Measurements from ENCODE around the gene CNTNAP2.
"Not testable (repeated sequence)": the region's sequence is repeated elsewhere in the genome, so short reads cannot be mapped to it uniquely, and the experiment has no call there.

CNTNAP2 gene

DNA sequence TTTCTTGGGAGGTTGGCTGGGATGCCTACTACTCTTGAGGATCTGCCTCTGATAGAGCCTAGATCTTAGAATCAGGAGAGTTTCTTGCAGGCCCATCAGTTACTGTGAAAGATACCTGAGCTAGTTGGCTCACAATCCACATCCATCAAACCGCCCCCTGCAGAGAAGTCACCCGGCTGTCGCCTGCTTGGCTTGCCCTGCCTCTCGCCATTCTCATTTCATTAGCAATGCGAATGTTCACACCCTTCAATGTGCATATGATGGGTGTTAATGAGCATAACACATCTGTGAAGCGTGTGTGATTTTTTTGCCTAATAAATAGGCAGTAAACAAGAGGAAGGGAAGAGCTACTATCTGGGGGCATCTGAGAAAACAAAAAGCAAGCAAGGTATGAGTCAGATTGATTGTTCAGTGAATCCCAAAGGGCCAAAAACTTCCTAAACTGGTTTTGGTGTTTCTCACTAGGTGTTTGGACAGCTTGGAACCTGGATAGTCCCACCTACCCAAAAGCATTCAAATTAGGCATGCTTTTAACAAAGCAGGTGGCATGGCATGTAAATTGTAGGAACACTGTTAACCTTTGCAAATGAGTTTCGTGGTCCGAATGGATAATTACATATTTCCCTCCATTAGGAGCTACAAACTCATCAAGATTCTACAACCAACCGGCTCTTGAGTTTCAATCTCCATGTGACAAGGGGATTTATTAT lies 2201.7 kb downstream of the CNTNAP2 start:
- DNase-seq (ENCODE audit: low read depth in 2 of 2, low spot score in 1 of 2) = no peak

DNA sequence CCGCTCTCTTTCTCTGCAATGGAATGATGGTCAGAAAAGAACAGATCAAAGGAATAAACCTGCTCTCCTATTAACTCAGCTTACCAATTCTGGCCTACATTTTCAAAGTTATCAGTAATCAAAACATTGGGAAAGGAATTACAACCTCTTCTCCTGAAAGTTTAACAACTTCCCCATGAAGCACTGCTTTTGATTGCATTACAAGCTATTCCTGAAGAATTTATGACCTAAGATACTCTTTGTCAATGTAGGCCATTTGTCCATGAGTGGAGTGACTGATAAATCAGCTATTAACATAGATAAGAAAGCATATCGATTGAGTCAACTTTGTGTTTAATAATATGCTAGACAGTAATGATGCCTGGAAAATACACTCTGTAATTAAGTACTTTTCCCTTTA lies 2202.2 kb downstream of the CNTNAP2 start:
- no peak for DNase-seq (ENCODE audit: low read depth in 2 of 2, low spot score in 1 of 2)

DNA sequence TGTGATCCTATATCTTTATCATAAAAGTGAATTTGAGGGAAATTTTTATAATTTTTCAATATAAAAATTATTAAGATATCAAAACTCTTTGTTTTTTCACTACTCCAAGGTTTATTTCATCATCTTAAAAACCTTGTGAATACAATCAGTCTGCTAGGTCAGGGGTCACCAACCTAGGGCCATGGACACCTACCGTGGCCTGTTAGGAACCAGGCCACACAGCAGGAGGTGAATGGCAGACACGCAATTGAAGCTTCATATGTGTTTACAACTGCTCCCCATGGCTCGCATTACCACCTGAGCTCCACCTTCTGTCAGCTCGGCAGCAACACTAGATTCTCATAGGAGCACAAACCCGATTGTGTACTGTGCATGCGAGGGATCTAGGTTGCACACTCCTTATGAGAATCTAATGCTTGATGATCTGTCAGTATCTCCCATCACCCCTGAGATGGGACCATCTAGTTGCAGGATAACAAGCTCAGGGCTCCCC lies 2202.8 kb downstream of the CNTNAP2 start:
- DNase-seq (ENCODE audit: low read depth in 2 of 2, low spot score in 1 of 2) = no peak

DNA sequence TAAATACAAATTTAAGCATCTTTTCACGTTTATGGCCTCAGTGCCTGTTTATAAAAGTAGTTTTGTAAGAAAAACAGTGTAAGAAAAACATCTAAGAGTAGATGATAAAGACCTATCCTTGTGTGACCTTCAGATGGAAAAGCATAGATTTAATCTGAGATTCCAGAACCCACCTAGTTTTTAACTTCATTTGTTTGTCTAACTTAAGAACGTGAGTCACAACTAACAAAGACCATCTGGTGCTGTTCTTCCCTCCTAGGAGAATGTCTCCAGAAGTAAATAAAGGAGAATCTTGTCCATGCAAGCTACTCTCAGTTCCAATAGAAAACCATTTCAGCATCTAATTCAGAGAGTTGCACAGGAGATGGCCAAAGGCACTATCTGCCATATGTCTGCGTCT lies 2208.6 kb downstream of the CNTNAP2 start:
- DNase-seq (ENCODE audit: low read depth in 2 of 2, low spot score in 1 of 2) = no peak

GRCh38 chr7:148327379-148327778 lies 2210.8 kb downstream of the CNTNAP2 start:
- DNase-seq (ENCODE audit: low read depth in 2 of 2, low spot score in 1 of 2) = no peak

DNA sequence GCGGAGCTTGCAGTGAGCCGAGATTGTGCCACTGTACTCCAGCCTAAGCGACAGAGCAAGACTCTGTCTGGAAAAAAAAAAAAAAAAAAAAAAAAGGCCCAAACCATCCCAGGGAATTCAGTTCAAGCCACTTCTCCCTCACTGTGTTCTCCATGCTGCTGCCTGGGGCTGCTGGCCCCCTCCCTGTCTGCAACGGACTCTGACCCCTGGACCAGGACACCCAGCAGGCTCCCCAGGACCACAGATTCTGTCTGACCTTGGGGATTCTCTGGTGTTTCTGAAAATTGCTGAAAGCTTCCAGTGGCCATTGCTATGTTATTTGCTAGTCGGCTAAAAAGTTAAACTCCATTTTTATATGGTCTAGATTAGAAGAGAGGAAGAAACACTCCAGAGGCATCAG lies 2212.3 kb downstream of the CNTNAP2 start:
- no peak for DNase-seq (ENCODE audit: low read depth in 2 of 2, low spot score in 1 of 2)

- no peak for DNase-seq (ENCODE audit: low read depth in 2 of 2, low spot score in 1 of 2)
Measured at GRCh38 chr7:148330124-148330818, 2213.7 kb downstream of the CNTNAP2 start.

DNA sequence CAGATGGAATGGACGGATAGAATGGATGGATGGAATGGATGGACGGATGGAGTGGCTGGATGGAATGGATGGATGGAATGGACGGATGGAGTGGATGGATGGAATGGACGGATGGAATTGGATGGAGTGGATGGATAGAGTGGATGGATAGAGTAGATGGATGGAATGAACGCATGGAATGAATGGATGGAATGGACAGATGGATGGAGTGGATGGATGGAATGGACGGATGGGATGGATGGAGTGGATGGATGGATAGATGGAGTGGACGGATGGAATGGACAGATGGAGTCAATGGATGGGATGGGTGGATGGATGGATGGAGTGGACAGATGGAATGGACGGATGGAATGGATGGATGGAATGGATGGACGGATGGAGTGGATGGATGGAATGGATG lies 2214.2 kb downstream of the CNTNAP2 start:
- DNase-seq (ENCODE audit: low read depth in 2 of 2, low spot score in 1 of 2) = no peak

DNA sequence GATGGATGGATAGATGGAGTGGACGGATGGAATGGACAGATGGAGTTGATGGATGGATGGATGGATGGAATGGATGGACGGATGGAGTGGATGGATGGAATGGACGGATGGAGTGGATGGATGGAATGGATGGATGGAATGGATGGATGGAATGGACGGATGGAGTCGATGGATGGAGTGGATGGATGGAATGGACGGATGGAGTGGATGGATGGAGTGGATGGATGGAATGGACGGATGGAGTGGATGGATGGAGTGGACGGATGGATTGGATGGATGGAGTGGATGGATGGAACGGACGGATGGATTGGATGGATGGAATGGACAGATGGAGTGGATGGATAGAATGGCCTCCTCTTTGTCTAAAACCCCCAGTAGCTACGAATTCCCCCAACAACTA lies 2214.9 kb downstream of the CNTNAP2 start:
- not testable (repeated sequence) for DNase-seq (ENCODE audit: low read depth in 2 of 2, low spot score in 1 of 2)

GRCh38 chr7:148332191-148333186 lies 2215.9 kb downstream of the CNTNAP2 start:
- DNase-seq (ENCODE audit: low read depth in 2 of 2, low spot score in 1 of 2) = no peak

DNA sequence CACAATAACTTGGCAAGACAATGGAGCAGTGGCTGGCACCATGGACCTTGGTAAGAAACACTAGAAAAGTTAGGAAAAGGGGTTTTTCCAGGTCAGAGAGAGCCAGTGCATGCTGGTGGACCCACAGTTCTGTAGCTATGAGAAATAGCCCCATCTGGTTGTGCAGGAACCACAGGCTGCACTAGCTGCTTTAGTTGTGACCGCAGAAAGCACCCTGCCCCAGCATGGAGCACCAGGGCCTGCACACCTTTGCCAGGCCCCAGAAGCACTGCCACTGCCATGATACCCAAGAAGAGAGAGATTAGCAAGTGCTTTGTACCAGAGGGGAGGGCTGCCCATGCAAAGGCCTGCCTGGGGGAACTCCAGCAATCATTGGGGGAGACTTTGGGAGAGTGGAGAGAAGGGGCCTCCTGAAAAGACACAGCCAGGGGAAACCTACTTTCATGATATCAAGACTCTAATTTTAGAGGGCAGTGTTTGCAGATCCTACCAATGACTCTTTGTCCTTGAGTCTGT lies 2217.9 kb downstream of the CNTNAP2 start:
- DNase-seq (ENCODE audit: low read depth in 2 of 2, low spot score in 1 of 2) = no peak

- no peak for DNase-seq (ENCODE audit: low read depth in 2 of 2, low spot score in 1 of 2)
Measured at GRCh38 chr7:148334959-148335577, 2218.5 kb downstream of the CNTNAP2 start.

DNA sequence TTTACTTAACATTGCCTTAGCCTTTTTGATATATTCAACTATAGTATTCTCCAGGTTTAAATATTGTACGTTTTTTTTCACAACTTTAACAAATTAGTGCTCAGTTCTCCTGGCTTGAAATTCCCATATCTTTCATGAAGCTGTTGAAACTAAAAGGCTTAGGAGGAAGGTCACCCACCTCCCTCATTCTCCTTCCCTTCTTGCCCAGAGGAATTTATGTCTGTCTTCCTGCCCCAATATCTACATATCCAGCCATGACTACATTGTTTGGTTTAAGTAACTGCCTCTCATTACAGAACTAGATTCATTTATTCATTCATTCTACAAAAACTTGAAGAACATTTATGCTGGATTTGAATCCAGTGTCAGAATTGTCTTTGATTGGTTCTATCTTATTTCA lies 2219.2 kb downstream of the CNTNAP2 start:
- no peak for DNase-seq (ENCODE audit: low read depth in 2 of 2, low spot score in 1 of 2)

DNA sequence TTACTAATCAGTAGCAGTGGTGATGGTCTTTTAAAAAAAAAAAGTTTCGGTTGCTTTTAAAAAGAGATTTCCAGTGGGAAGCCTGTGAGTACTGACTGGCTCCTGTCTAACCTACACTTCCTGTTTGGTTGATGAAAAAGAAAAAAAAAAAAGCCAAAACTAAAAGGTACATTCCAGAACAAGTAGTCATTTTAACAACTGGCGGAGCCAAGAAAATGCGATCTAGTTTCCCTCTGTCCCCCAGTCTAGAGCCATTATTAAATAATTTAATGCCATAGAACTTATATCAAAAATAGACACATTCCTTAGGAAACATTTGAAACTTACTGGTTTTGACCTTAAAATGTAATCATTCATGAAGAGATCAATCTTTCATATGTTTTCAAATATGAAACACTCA lies 2219.8 kb downstream of the CNTNAP2 start:
- DNase-seq (ENCODE audit: low read depth in 2 of 2, low spot score in 1 of 2) = no peak

DNA sequence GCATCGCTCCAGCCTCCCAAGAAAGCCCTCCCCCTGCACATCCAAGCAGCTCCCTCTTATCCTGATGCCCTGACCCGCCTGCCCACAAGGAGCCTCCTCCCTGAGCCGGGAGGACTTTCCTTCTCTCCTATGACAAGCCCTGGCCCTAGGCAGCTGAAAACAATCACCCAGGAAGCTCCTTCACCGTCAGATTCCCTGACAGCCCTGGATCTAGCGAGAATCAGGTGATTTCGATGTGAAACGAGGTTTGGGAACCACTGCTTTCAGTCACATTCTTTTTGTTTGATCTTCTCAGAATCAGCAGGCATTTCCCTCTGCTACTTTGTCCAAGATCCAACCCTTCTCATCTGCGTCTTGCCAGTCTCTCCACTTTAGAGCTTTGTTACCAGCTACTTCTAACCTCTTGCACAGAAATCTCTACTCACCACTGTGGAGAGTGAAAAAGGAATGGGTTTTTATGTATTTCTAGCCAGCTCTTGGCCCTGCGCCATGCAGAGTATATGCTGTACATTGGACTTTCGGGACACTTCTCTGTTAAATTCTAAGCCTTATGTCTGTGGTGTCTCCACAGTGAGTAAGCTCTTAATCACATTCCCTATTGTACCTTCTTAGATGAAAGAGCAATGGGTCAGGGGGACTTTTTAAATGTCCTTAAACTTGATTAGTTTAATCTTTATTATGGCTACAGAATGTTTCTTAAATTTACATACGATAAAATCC lies 2220.8 kb downstream of the CNTNAP2 start:
- no peak for DNase-seq (ENCODE audit: low read depth in 2 of 2, low spot score in 1 of 2)

- no peak for DNase-seq (ENCODE audit: low read depth in 2 of 2, low spot score in 1 of 2)
Measured at GRCh38 chr7:148337995-148338747, 2221.6 kb downstream of the CNTNAP2 start.

- DNase-seq (ENCODE audit: low read depth in 2 of 2, low spot score in 1 of 2) = no peak
Measured at GRCh38 chr7:148340438-148341280, 2224.1 kb downstream of the CNTNAP2 start.

DNA sequence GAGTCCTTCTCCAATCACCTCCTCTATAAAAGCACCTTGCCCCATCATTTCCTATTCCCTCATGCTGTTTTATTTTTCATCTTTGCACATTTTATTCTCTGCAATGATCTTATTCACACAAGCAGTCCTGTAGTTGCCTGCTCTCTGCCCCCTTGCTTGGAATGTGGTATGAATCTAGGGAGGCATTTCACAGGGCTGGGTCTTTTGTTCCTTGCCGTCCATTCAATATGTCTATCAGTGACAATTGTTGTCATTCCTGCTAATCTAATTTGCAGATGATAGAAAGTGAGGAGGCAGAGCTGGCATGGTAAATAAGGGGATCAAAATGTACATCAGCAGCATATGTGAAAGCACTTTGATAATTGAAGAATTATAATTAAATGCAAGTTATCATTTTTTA lies 2227.8 kb downstream of the CNTNAP2 start:
- no peak for DNase-seq (ENCODE audit: low read depth in 2 of 2, low spot score in 1 of 2)

GRCh38 chr7:148347981-148348380 lies 2231.4 kb downstream of the CNTNAP2 start:
- no peak for DNase-seq (ENCODE audit: low read depth in 2 of 2, low spot score in 1 of 2)

Data from stimulated activated CD8-positive, alpha-beta memory T cell treated with anti-CD3 and anti-CD28 coated beads, Interleukin-4, amount 100 ng/mL, for 4 hours (primary cell).